Measurements from ENCODE around the gene GATC.

Gene GATC

DNA sequence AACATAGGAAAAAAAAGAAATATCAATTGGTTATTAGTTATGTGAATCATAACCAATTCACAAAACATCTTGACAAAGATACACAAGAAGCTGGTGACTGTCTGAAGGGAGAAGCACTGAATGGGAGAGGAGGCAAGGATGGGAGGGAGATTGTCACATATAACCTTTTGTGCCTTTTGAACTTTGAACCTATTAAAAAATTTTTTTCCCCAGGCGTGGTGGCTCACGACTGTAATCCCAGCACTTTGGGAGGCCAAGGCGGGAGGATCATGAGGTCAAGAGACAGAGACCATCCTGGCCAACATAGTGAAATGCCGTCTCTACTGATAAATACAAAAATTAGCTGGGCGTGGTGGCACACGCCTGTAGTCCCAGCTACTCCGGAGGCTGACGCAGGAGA is 62.3 kb downstream of the GATC start:
- no peak overlapping the region for H3K27ac ChIP-seq
- TF ChIP-seq, protein P1, sequence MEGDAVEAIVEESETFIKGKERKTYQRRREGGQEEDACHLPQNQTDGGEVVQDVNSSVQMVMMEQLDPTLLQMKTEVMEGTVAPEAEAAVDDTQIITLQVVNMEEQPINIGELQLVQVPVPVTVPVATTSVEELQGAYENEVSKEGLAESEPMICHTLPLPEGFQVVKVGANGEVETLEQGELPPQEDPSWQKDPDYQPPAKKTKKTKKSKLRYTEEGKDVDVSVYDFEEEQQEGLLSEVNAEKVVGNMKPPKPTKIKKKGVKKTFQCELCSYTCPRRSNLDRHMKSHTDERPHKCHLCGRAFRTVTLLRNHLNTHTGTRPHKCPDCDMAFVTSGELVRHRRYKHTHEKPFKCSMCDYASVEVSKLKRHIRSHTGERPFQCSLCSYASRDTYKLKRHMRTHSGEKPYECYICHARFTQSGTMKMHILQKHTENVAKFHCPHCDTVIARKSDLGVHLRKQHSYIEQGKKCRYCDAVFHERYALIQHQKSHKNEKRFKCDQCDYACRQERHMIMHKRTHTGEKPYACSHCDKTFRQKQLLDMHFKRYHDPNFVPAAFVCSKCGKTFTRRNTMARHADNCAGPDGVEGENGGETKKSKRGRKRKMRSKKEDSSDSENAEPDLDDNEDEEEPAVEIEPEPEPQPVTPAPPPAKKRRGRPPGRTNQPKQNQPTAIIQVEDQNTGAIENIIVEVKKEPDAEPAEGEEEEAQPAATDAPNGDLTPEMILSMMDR (conservative IDR thresholded peaks at IDR 0.05), result no peak
